ENCODE results near the gene PRDM4.

Gene PRDM4

GRCh38 chr12:107774349-107775029, 13.6 kb upstream of the PRDM4 start, which contains the start of gene ASCL4:
TSS of gene ASCL4 (plus strand) at chr12:107774704. CDS start at chr12:107775219, 515 bp downstream.
- TF ChIP-seq CTCF (conservative IDR thresholded peaks at IDR 0.05; ENCODE audit: low read depth) = no peak
- H3K27ac ChIP-seq = no peak within 1 kb of the TSS
- ChIA-PET POLR2A (ENCODE audit: low non-redundant PET) (no interaction called here), CTCF (no interaction called here)
- DNase-seq (ENCODE audit: low spot score) = no peak

GRCh38 chr12:107767466-107767865, 6.5 kb upstream of the PRDM4 start:
- CTCF ChIA-PET = no interaction called here
- TF ChIP-seq CTCF (conservative IDR thresholded peaks at IDR 0.05; ENCODE audit: low read depth) = no peak
- H3K27ac ChIP-seq = no peak overlapping the region
- POLR2A ChIA-PET (ENCODE audit: low non-redundant PET) = no interaction called here
- no peak for DNase-seq (ENCODE audit: low spot score)

- no peak for DNase-seq (ENCODE audit: low spot score)
- no peak for TF ChIP-seq CTCF (conservative IDR thresholded peaks at IDR 0.05; ENCODE audit: low read depth)
- ChIA-PET CTCF (no interaction called here), POLR2A (ENCODE audit: low non-redundant PET) (no interaction called here)
- no peak overlapping the region for H3K27ac ChIP-seq
Measured at GRCh38 chr12:107765316-107765715, 4.4 kb upstream of the PRDM4 start.

- no peak overlapping the region for H3K27ac ChIP-seq
- CTCF ChIA-PET = no interaction called here
- no peak for TF ChIP-seq CTCF (conservative IDR thresholded peaks at IDR 0.05; ENCODE audit: low read depth)
- DNase-seq (ENCODE audit: low spot score) = no peak
- POLR2A ChIA-PET (ENCODE audit: low non-redundant PET) = no interaction called here
Measured at GRCh38 chr12:107764626-107765025, 3.7 kb upstream of the PRDM4 start.

- POLR2A ChIA-PET (ENCODE audit: low non-redundant PET) = no interaction called here
- no peak overlapping the region for H3K27ac ChIP-seq
- CTCF ChIA-PET = interaction anchor here (0.6 kb wide), 1 partner anchor 17 kb away, joined by 3 read pairs; no protein-coding TSS in a partner anchor
- TF ChIP-seq CTCF (conservative IDR thresholded peaks at IDR 0.05; ENCODE audit: low read depth) = no peak
- no peak for DNase-seq (ENCODE audit: low spot score)
Measured at GRCh38 chr12:107762874-107763273, 1.9 kb upstream of the PRDM4 start.

GRCh38 chr12:107761502-107761904, 566 bp upstream of the PRDM4 start:
- no peak for TF ChIP-seq CTCF (conservative IDR thresholded peaks at IDR 0.05; ENCODE audit: low read depth)
- POLR2A ChIA-PET (ENCODE audit: low non-redundant PET) = no interaction called here
- no peak for DNase-seq (ENCODE audit: low spot score)
- CTCF ChIA-PET = no interaction called here
- H3K27ac ChIP-seq = peak overlapping the region; percentile 77
